ENCODE results near the gene ZNF326. TPM values are rescaled to one million over a fixed set of nuclear protein-coding genes. Genes with fewer than 3 reads are reported as not detected.
A peak's percentile ranks its signal among the peaks of the same experiment; 100 is the strongest.

ZNF326 gene
- total RNA-seq, 1 donor from 2014 or later, result 57.8 TPM

DNA sequence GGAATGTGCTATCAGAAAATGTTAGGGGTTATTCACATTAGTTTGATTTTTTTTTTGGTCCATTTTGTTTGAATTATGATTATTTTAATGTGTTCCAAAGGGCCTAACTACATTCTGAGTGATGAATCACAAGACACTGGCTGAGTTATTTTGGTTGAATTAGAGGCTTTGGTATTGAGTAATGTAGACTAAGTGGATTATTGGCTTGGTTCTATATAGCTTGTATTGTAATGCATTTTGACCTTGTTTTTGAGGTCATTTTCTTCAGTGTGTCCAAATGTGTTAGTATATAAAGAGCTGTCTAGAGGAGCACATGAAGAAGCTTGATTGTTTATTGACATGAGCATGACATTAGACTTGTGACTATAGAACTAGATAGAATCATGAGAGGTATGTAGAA is 3.4 kb downstream of the ZNF326 start:
- TF ChIP-seq, protein P1, sequence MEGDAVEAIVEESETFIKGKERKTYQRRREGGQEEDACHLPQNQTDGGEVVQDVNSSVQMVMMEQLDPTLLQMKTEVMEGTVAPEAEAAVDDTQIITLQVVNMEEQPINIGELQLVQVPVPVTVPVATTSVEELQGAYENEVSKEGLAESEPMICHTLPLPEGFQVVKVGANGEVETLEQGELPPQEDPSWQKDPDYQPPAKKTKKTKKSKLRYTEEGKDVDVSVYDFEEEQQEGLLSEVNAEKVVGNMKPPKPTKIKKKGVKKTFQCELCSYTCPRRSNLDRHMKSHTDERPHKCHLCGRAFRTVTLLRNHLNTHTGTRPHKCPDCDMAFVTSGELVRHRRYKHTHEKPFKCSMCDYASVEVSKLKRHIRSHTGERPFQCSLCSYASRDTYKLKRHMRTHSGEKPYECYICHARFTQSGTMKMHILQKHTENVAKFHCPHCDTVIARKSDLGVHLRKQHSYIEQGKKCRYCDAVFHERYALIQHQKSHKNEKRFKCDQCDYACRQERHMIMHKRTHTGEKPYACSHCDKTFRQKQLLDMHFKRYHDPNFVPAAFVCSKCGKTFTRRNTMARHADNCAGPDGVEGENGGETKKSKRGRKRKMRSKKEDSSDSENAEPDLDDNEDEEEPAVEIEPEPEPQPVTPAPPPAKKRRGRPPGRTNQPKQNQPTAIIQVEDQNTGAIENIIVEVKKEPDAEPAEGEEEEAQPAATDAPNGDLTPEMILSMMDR (IDR thresholded peaks at IDR 0.05; ENCODE audit: partially characterized antibody, unreplicated experiment), result no peak
- Mint-ChIP-seq H3K36me3 (ENCODE audit: unreplicated experiment) (no peaks in the 10 kb centered on the region), H3K27ac (ENCODE audit: unreplicated experiment) (peak overlapping the region; percentile 56), H3K4me1 (ENCODE audit: low read depth, unreplicated experiment) (peaks cover 47% of the 10 kb centered on the region), H3K9me3 (ENCODE audit: unreplicated experiment) (peaks cover 7% of the 10 kb centered on the region), H3K27me3 (ENCODE audit: unreplicated experiment) (peaks cover 4% of the 10 kb centered on the region), H3K4me3 (ENCODE audit: unreplicated experiment) (peak overlapping the region; percentile 93)
- DNase-seq, result no peak

DNA sequence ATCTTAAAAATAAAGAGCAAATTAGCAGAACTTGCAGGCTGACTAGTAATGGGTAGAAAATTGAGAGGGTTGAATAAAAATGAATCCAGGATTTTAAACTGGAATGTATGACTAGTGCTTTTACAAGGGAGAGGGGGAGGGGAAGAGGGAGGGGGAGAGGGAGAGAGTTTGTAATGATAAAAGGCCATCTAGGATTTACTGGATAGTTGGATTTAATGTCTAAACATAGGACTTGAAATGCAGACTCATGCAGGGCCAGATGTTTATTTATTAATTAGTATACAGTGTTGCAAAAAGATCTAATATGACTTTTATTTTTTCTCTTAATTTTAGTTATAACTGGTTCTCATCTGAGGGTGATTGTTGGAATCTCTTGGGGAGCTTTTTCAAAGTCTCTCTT is 4.3 kb downstream of the ZNF326 start:
- H3K9me3 Mint-ChIP-seq (ENCODE audit: unreplicated experiment), result peaks cover 7% of the 10 kb centered on the region
- peak overlapping the region; percentile 17 for H3K4me3 Mint-ChIP-seq (ENCODE audit: unreplicated experiment)
- H3K4me1 Mint-ChIP-seq (ENCODE audit: low read depth, unreplicated experiment), result peaks cover 40% of the 10 kb centered on the region
- TF ChIP-seq, protein P1 (IDR thresholded peaks at IDR 0.05; ENCODE audit: partially characterized antibody, unreplicated experiment), result no peak
- H3K27ac Mint-ChIP-seq (ENCODE audit: unreplicated experiment), result no peak overlapping the region
- no peak for DNase-seq
- peaks cover 4% of the 10 kb centered on the region for H3K27me3 Mint-ChIP-seq (ENCODE audit: unreplicated experiment)
- no peaks in the 10 kb centered on the region for H3K36me3 Mint-ChIP-seq (ENCODE audit: unreplicated experiment)

DNA sequence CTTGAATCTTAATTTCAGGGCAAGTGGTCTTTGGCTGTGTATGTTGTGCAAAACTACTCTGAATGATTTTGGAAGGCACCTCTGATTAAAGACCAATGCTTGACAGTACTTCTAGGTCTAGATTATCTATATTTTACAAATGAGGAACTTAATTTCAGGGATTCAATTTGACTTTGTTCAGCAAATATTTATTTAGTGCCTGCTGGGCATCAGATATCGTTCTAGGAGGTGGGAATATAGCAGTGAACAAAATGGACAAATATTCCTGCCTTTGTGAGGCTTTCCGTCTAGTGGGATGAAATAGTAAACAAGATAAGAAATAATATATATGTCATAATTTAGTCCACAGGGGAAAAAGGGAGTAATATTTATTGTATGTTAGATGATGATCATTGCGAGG is 4.7 kb downstream of the ZNF326 start:
- H3K27ac Mint-ChIP-seq (ENCODE audit: unreplicated experiment), result peak overlapping the region; percentile 24
- H3K27me3 Mint-ChIP-seq (ENCODE audit: unreplicated experiment), result peaks cover 4% of the 10 kb centered on the region
- H3K4me1 Mint-ChIP-seq (ENCODE audit: low read depth, unreplicated experiment), result peaks cover 38% of the 10 kb centered on the region
- no peaks in the 10 kb centered on the region for H3K36me3 Mint-ChIP-seq (ENCODE audit: unreplicated experiment)
- no peak for DNase-seq
- peaks cover 4% of the 10 kb centered on the region for H3K9me3 Mint-ChIP-seq (ENCODE audit: unreplicated experiment)
- TF ChIP-seq, protein P1 (IDR thresholded peaks at IDR 0.05; ENCODE audit: partially characterized antibody, unreplicated experiment), result no peak
- peak overlapping the region; percentile 17 for H3K4me3 Mint-ChIP-seq (ENCODE audit: unreplicated experiment)

DNA sequence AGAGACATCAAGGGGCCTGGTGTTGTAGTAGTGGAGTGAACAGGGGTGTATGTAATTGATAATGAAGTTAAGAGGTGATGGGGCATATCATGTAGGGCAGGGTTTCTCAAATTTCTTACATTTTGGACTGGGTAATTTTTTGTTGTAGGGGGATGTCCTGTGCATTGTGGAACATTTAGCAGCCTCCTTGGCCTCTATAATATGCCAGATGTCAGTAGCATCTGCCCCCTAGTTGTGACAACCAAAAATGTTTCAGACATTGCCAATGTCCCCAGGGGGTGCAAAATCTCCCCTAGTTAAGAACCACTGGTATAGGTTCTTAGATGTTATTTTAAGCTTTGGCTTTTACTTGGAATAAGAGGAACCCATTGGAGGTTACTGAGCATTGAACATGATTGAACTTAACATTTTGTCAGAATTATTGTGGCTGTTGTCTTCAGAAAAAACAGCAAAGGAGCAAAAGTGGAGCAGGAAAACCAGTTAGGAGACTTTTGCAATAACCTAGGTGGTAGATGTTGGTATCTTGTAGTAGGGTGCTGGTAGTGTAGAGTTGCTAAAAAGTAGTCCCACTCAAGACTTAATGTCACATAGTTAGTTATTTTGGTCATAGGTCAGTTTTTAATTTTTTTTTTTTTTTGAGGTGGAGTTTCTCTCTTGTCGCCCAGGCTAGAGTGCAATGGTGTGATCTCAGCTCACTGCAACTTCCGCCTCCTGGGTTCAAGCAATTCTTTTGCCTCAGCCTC is 6.2 kb downstream of the ZNF326 start:
- H3K4me3 Mint-ChIP-seq (ENCODE audit: unreplicated experiment), result no peak overlapping the region
- H3K4me1 Mint-ChIP-seq (ENCODE audit: low read depth, unreplicated experiment), result peaks cover 41% of the 10 kb centered on the region
- H3K9me3 Mint-ChIP-seq (ENCODE audit: unreplicated experiment), result peaks cover 2% of the 10 kb centered on the region
- no peaks in the 10 kb centered on the region for H3K36me3 Mint-ChIP-seq (ENCODE audit: unreplicated experiment)
- peaks cover 2% of the 10 kb centered on the region for H3K27me3 Mint-ChIP-seq (ENCODE audit: unreplicated experiment)
- no peak for DNase-seq
- H3K27ac Mint-ChIP-seq (ENCODE audit: unreplicated experiment), result peak overlapping the region; percentile 85
- TF ChIP-seq, protein P1 (IDR thresholded peaks at IDR 0.05; ENCODE audit: partially characterized antibody, unreplicated experiment), result no peak

DNA sequence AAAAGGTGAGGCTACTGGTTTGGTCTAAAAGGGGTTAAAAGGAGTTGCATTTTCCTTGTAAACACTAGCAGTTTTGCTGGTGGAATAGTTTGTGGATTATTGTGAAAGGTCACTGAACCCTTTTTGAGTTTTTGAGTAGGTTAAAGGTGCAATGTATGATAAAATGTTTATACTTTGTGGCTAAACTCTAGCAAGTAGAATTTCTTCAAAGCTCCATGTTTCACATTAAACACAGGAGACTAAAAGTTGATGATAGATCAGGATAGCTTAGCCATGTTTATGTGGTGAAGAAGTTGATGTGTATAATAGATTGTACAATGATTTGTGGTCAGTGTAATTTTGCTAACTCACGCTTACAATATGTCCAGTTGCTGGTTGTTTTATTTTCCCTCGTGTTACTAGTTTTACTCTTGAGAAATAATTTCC is 13.1 kb downstream of the ZNF326 start:
- Mint-ChIP-seq H3K36me3 (ENCODE audit: unreplicated experiment) (no peaks in the 10 kb centered on the region), H3K9me3 (ENCODE audit: unreplicated experiment) (peaks cover 2% of the 10 kb centered on the region), H3K4me3 (ENCODE audit: unreplicated experiment) (no peak overlapping the region), H3K4me1 (ENCODE audit: low read depth, unreplicated experiment) (peaks cover 6% of the 10 kb centered on the region), H3K27ac (ENCODE audit: unreplicated experiment) (no peak overlapping the region), H3K27me3 (ENCODE audit: unreplicated experiment) (peaks cover 2% of the 10 kb centered on the region)
- TF ChIP-seq, protein P1 (IDR thresholded peaks at IDR 0.05; ENCODE audit: partially characterized antibody, unreplicated experiment), result no peak
- no peak for DNase-seq
